Nephron progenitor cell (in vitro differentiated cells): ENCODE data around the gene RBM24.
A peak's percentile ranks its signal among the peaks of the same experiment; 100 is the strongest.

Experiments
- DNase-seq: peaks from one replicate; pipeline ENCODE4 v3.0.0; 2021
- H3K27ac Mint-ChIP-seq: 2 replicates; pipeline ENCODE4 v1.8.0; 2021; ENCODE audit warnings: mild to moderate bottlenecking, moderate library complexity, mixed read lengths
- H3K27me3 Mint-ChIP-seq: 2 replicates; pipeline ENCODE4 v1.8.0; 2021; ENCODE audit warnings: mild to moderate bottlenecking, low read depth, mixed read lengths; ENCODE audit not compliant: poor library complexity
- H3K36me3 Mint-ChIP-seq: 2 replicates; pipeline ENCODE4 v1.8.0; 2021; ENCODE audit warnings: low read depth, mixed read lengths
- H3K4me1 Mint-ChIP-seq: 2 replicates; pipeline ENCODE4 v1.8.0; 2021; ENCODE audit warnings: mixed read lengths
- H3K4me3 Mint-ChIP-seq: 2 replicates; pipeline ENCODE4 v1.8.0; 2021; ENCODE audit warnings: mild to moderate bottlenecking, moderate library complexity, mixed read lengths
- H3K9me3 Mint-ChIP-seq: 2 replicates; pipeline ENCODE4 v1.8.0; 2021; ENCODE audit warnings: mild to moderate bottlenecking, moderate library complexity, mixed read lengths
- CTCF ChIP-seq: fragments of 200-600 bp; sonication (generic); IDR thresholded peaks from 2 replicates; pipeline ENCODE4 v1.5.0; 2021; ENCODE audit warnings: antibody characterized with exemption

The RBM24 gene

DNA sequence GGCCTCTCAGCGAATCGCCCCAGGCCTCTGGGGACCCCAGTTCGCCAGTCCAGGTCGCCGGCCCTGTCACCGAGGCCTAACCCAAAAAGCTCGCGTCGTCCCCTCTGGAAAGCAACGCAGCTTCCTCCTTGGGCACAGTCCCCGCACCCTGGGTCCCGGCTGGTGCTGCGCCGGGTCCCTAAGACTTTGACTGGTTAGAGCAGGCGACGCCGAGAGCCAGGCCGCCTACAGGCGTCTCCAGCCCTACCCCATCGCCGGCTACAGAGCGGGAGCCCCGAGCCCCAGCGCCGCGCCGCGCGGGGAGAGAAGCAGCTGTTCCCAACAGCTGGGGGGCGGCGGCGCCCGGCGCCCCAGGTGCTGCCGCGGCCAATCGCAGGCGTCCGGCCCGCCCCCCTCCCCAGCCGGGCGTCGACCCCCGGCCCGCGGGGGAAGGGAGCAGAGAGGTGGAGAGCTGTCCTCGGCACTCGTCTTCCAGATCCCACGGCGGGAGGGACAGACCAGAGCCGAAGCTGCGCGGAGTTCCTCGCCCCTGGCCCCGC is 540 bp upstream of the RBM24 start:
- DNase-seq: peak; percentile 71
- Mint-ChIP-seq H3K36me3 (no peaks in the 10 kb centered on the region), H3K4me1 (peaks cover 19% of the 10 kb centered on the region), H3K27ac (no peak overlapping the region), H3K9me3 (no peaks in the 10 kb centered on the region), H3K27me3 (peaks cover 61% of the 10 kb centered on the region), H3K4me3 (peak overlapping the region; percentile 90)
- no peak for TF ChIP-seq CTCF

DNA sequence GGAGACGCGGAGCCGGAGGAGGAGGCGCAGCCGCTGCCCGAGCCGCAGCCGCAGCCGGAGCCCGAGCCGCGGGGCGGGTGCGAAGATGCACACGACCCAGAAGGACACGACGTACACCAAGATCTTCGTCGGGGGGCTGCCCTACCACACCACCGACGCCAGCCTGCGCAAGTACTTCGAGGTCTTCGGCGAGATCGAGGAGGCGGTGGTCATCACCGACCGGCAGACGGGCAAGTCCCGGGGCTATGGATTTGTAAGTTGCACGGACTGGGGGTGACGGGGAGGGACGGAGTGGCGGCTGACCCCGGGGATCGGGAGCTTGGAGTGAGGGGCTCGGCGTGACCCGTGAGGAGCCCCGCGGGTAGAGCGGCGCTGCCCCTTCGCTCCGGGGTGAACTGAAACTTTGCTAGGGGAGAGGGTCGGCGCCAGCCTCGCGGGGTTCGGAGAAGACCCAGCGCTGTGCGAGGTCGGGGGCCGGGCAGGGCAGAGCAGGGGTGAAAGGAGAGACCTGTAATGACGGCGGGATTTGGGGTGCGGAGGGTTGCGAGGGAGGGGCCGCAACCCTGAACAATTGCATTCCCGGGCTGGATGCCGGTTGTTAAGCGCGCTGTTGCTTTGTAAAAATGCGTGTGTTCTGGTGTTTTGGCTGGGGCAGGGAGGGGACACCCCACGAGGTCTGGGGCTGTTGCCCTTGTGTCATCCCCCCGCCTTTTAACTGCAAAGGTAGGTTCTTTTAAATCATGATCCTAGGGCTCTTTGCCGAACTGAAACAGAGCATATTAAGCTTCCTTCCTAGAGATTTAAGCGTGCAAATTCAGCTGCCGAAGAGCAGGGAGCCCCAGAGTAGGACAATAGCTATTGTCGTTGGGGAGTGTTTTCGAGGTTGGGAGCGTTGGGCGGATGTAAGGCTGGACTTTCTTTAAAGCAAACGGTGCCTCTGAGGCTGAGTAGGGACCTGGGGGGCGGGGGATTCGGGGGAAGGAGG is 628 bp downstream of the RBM24 start:
- H3K4me1 Mint-ChIP-seq: peaks cover 19% of the 10 kb centered on the region
- H3K9me3 Mint-ChIP-seq: no peaks in the 10 kb centered on the region
- DNase-seq: peak; percentile 8
- peak overlapping the region; percentile 90 for H3K4me3 Mint-ChIP-seq
- H3K27ac Mint-ChIP-seq: no peak overlapping the region
- peaks cover 59% of the 10 kb centered on the region for H3K27me3 Mint-ChIP-seq
- no peaks in the 10 kb centered on the region for H3K36me3 Mint-ChIP-seq
- no peak for TF ChIP-seq CTCF

GRCh38 chr6:17283074-17283473 is 1.9 kb downstream of the RBM24 start:
- Mint-ChIP-seq H3K36me3 (peaks cover 2% of the 10 kb centered on the region), H3K4me1 (peaks cover 19% of the 10 kb centered on the region), H3K27me3 (peaks cover 48% of the 10 kb centered on the region), H3K9me3 (no peaks in the 10 kb centered on the region), H3K27ac (no peak overlapping the region), H3K4me3 (peak overlapping the region; percentile 90)
- no peak for TF ChIP-seq CTCF
- no peak for DNase-seq

DNA sequence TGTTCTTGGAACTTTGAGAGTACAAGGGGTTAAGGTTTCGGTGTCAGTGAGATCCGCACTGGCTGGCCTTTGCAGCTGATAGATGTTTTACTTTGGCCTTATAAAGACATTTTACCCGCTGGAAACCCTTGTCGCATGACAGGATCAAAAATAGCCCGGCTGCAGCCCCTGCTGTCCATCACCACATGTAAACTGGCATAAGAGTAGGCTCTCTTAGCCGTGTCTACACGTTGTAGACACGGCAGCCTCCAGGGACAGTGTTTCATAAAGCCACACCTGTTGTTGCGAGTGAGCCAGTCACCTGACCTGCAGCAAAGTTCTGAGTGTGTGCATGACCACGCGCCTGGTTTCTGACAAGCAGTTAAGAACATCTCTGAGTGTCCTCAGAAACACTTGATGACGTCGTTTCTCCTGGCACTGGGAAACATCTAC is 8.5 kb downstream of the RBM24 start:
- Mint-ChIP-seq H3K27me3 (peaks cover 8% of the 10 kb centered on the region), H3K4me1 (peaks cover 6% of the 10 kb centered on the region), H3K4me3 (no peak overlapping the region), H3K27ac (no peak overlapping the region), H3K36me3 (peaks cover 10% of the 10 kb centered on the region), H3K9me3 (peaks cover 4% of the 10 kb centered on the region)
- TF ChIP-seq CTCF: no peak
- no peak for DNase-seq

DNA sequence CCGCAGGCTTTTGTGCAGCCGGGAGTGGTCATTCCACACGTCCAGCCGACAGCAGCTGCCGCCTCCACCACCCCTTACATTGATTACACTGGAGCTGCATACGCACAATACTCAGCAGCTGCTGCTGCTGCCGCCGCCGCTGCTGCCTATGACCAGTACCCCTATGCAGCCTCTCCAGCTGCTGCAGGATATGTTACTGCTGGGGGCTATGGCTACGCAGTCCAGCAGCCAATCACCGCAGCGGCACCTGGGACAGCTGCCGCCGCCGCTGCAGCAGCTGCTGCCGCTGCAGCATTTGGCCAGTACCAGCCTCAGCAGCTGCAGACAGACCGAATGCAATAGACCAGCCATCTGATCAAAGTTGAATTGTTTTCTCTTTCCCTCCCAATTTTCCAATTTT is 10.6 kb downstream of the RBM24 start:
- H3K36me3 Mint-ChIP-seq: peaks cover 10% of the 10 kb centered on the region
- no peak for TF ChIP-seq CTCF
- H3K9me3 Mint-ChIP-seq: peaks cover 4% of the 10 kb centered on the region
- H3K27ac Mint-ChIP-seq: no peak overlapping the region
- H3K27me3 Mint-ChIP-seq: peaks cover 3% of the 10 kb centered on the region
- DNase-seq: no peak
- no peak overlapping the region for H3K4me3 Mint-ChIP-seq
- no peaks in the 10 kb centered on the region for H3K4me1 Mint-ChIP-seq
